Measurements from ENCODE around the gene CALHM1. TPM values are rescaled to one million over a fixed set of nuclear protein-coding genes. Genes with fewer than 3 reads are reported as not detected.
A peak's percentile ranks its signal among the peaks of the same experiment; 100 is the strongest.

The CALHM1 gene
- total and polyA plus RNA-seq, 4 donors = not detected

DNA sequence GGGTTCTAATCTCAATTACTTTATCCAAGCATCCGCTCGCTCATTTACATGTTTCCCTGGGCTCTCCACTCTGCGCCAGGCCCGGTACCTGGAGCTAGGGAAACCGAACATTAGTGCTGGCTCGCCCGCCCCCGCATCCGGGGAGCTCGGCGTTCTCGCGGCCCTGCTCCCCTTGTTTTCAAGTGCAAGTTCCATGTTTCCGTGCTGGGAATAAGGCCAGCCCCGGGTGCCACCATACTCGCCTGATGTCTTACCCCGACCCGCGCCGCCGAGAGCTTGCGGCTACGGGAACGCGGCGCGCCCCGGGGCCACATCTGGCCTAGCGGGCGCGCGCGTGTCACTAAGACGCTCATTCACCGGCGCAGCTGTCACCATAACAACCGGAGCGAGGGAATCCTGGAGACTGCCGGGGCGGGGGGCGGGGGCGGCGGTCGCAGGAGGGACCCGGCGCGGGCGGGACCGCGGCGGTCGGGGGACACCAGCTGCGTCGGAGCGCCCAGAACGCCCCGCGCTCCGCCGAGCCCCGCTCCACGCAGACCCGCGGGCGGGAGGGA, 34.7 kb upstream of the CALHM1 start, which contains the start of gene NEURL1:
TSS of gene NEURL1 (plus strand) at position 344 of the 554 bp plus-strand sequence. CDS start 683 bp downstream, outside the sequence.
- ATAC-seq (ENCODE audit: insufficient read depth, low FRiP score) = no peak
- peak; percentile 57 to 61 (median 58) for DNase-seq

DNA sequence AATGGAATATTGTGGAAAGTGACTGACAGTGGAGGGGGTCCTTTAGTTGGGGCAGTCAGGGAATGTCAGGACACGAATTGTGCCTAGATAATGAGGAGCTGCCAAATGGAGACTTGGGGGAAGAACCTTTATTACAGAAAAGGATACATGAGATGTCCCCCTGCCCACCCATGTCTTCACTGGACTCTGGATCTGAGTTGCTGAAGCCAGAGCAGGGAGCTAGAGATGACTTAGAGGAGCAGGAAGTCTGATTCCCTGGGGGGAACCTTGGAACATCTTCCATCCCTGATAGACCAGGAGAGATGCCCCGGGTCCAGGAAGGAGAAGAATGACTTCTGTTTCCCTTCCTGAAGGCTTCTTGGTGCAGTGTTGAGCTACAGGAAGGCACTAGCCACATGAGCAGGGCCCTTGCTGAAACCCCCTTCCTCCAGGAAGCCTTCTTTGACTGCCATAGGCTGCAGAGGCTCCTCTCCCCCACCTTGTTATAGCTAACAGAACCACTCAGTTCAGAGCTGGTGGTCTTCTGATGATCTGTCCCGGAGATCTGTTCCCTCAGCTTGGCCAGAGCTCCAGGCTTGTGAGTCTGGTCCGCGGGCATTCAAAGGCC, 34.1 kb upstream of the CALHM1 start:
- 66 to 77% methylated on average over 5 of the region's 5 CpGs for WGBS, 2 donors

More for the DNA sequence above, 34.7 kb upstream of the CALHM1 start, which contains the start of gene NEURL1:
- H3K4me1 ChIP-seq (ENCODE audit: control insufficient read depth in 5 of 5, insufficient read depth in 5 of 5, low read length in 5 of 5) = peaks cover 0 to 12% (median 0%) of the 10 kb centered on the region in 5 donors
- H3K9me3 ChIP-seq (ENCODE audit: control insufficient read depth in 4 of 4, insufficient read depth in 3 of 4, low read length in 3 of 4) = no peaks in the 10 kb centered on the region
- H3K4me3 ChIP-seq = peak within 1 kb of the TSS; percentile 16
- WGBS, 2 donors = 3 to 4% methylated on average over 62 to 65 of the region's 65 CpGs
- TF ChIP-seq, protein P1, sequence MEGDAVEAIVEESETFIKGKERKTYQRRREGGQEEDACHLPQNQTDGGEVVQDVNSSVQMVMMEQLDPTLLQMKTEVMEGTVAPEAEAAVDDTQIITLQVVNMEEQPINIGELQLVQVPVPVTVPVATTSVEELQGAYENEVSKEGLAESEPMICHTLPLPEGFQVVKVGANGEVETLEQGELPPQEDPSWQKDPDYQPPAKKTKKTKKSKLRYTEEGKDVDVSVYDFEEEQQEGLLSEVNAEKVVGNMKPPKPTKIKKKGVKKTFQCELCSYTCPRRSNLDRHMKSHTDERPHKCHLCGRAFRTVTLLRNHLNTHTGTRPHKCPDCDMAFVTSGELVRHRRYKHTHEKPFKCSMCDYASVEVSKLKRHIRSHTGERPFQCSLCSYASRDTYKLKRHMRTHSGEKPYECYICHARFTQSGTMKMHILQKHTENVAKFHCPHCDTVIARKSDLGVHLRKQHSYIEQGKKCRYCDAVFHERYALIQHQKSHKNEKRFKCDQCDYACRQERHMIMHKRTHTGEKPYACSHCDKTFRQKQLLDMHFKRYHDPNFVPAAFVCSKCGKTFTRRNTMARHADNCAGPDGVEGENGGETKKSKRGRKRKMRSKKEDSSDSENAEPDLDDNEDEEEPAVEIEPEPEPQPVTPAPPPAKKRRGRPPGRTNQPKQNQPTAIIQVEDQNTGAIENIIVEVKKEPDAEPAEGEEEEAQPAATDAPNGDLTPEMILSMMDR (IDR thresholded peaks at IDR 0.05; ENCODE audit: control extremely low read depth, extremely low read depth) = no peak
- no peaks in the 10 kb centered on the region for H3K36me3 ChIP-seq (ENCODE audit: control insufficient read depth in 4 of 4, insufficient read depth in 4 of 4, low read length in 4 of 4)
- H3K27ac ChIP-seq (ENCODE audit: low read depth in 1 of 2, low read length in 1 of 2) = no peak within 1 kb of the TSS
- H3K27me3 ChIP-seq (ENCODE audit: control insufficient read depth in 3 of 3, insufficient read depth in 3 of 3, low read length in 2 of 3) = peaks cover 3 to 38% (median 36%) of the 10 kb centered on the region in 3 donors
- H3K9ac ChIP-seq (ENCODE audit: insufficient read depth in 1 of 2, low read length in 2 of 2) = no peak within 1 kb of the TSS

DNA sequence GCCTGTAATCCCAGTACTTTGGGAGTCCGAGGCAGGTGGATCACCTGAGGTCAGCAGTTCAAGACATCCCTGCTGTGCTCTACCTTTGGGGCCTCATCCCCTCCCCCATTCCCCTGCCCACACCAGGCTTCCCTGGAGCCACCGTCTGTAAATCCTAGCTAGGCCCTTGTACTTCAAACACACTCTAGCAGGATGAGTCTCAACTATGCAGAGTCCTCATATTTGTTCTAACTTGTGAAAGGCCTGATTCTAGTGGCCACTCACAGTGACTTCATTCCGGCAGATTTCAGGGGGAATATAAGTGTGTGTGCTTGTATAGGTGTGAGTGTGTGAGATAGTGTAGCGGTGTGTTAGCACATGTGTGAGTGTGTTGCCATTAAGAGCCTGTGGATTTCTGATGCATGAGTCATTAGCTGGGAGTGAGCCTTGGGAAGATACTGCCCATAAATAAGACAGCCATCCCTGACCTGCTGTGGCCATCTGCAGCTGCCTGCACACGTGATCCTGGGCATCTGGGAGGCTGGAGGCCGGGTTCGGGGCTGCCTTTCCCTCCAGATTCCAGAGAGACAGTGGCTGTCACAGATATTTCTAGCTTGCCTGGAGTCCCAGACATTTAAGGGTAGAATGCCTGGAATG, 33.1 kb upstream of the CALHM1 start:
- Histone ChIP-seq H3K27ac (ENCODE audit: low read depth in 1 of 2, low read length in 1 of 2) (no peak overlapping the region), H3K9ac (ENCODE audit: insufficient read depth in 1 of 2, low read length in 2 of 2) (no peak overlapping the region), H3K9me3 (ENCODE audit: control insufficient read depth in 4 of 4, insufficient read depth in 3 of 4, low read length in 3 of 4) (no peaks in the 10 kb centered on the region), H3K4me3 (no peak overlapping the region), H3K4me1 (ENCODE audit: control insufficient read depth in 5 of 5, insufficient read depth in 5 of 5, low read length in 5 of 5) (peaks cover 0 to 12% (median 0%) of the 10 kb centered on the region in 5 donors), H3K27me3 (ENCODE audit: control insufficient read depth in 3 of 3, insufficient read depth in 3 of 3, low read length in 2 of 3) (peaks cover 3 to 28% (median 27%) of the 10 kb centered on the region in 3 donors), H3K36me3 (ENCODE audit: control insufficient read depth in 4 of 4, insufficient read depth in 4 of 4, low read length in 4 of 4) (no peaks in the 10 kb centered on the region)
- DNase-seq (peak in 1 of 3 donors; percentile 37), ATAC-seq (ENCODE audit: insufficient read depth, low FRiP score) (no peak)
- 62 to 82% methylated on average over 7 of the region's 7 CpGs for WGBS, 2 donors
- TF ChIP-seq, protein P1 (IDR thresholded peaks at IDR 0.05; ENCODE audit: control extremely low read depth, extremely low read depth) = no peak

More for the DNA sequence above, 34.1 kb upstream of the CALHM1 start:
- Histone ChIP-seq H3K4me1 (ENCODE audit: control insufficient read depth in 5 of 5, insufficient read depth in 5 of 5, low read length in 5 of 5) (peaks cover 0 to 12% (median 0%) of the 10 kb centered on the region in 5 donors), H3K9me3 (ENCODE audit: control insufficient read depth in 4 of 4, insufficient read depth in 3 of 4, low read length in 3 of 4) (no peaks in the 10 kb centered on the region), H3K27ac (ENCODE audit: low read depth in 1 of 2, low read length in 1 of 2) (no peak overlapping the region), H3K4me3 (no peak overlapping the region), H3K36me3 (ENCODE audit: control insufficient read depth in 4 of 4, insufficient read depth in 4 of 4, low read length in 4 of 4) (no peaks in the 10 kb centered on the region), H3K9ac (ENCODE audit: insufficient read depth in 1 of 2, low read length in 2 of 2) (no peak overlapping the region), H3K27me3 (ENCODE audit: control insufficient read depth in 3 of 3, insufficient read depth in 3 of 3, low read length in 2 of 3) (peaks cover 3 to 36% (median 34%) of the 10 kb centered on the region in 3 donors)
- DNase-seq = no peak
- no peak for ATAC-seq (ENCODE audit: insufficient read depth, low FRiP score)
- TF ChIP-seq, protein P1 (IDR thresholded peaks at IDR 0.05; ENCODE audit: control extremely low read depth, extremely low read depth) = no peak

Measured in lung (tissue), 12 donors.